ENCODE results near the gene CEP57L1.

DNA sequence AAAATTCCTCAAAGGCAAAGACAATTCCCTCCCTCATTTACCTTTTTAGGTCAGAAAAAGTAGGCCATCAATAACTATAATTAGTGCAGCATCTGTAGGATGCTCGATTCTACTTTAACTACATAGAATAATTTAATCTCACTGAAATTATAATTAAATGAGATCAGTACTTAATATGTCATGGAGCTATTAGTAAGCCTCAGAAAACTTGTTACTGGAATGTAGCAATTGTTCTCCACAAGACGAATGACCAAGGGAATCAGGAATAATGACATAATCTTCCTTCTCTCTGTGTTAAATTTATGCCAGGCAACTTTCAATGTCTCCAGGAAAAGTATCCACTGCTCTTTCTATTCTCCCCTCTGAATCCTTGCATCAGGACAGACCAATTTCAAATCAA, 34.7 kb upstream of the CEP57L1 start:
- TF ChIP-seq CTCF (conservative IDR thresholded peaks at IDR 0.05; ENCODE audit: low read depth, low read length) (no peak), EZH2 (IDR thresholded peaks at IDR 0.05; ENCODE audit: low read length, unreplicated experiment) (no peak)
